IPS-18c (cell line): ENCODE measurements around the gene HMCES.
"Not testable (repeated sequence)": the region's sequence is repeated elsewhere in the genome, so short reads cannot be mapped to it uniquely, and the experiment has no call there.

ENCODE experiments used
- H3K4me3 ChIP-seq: 2 replicates; pipeline ENCODE4 v1.7.0; 2013; ENCODE audit warnings: low read depth, mild to moderate bottlenecking, low read length, moderate library complexity; ENCODE audit not compliant: insufficient read depth
- H3K9me3 ChIP-seq: one replicate; pipeline ENCODE4 v1.6.1; 2013; ENCODE audit warnings: mild to moderate bottlenecking, low read length, moderate library complexity; ENCODE audit not compliant: control insufficient read depth, insufficient read depth

The HMCES gene

DNA sequence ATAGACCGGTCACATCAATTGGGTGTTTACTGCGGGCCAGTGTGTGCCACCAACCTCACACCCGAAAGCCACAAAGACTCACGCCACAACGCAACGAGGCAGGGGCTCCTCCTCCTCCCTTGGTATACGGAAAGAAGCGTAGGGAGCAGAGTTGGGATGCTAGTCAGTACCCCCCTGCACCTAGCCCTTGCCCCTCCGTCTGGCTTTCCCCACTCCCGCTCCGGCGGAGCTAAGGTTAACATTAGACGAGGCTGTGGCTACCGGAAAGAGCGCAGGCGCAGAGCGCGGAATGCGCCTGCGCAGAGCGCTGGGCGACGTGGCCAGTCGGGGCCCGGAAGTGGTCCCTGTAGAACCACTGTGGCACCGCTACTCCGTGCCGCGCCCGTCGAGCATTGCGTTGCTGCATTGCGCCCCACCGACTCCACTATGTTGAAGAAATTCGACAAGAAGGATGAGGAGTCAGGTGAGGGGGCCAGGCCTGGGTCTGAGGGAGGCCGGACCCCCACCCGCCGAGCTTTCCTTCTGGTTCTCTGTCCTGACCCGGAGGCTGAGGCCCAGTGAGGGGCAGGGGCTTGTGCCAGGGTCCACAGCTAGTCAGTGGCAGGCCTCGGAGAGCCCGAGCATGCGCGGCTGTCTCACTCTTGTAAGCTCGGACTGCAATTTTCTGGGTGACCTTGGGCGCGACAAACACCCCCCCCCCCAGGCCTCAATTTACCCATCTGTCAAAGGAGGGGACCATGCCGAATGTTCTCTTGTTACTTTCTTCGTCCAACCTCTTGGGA is 29.2 kb upstream of the HMCES start, which contains the start of gene COPG1:
Gene COPG1, plus strand, starts transcription at position 323 of the 782 bp plus-strand sequence. Its CDS starts 104 bp downstream, at position 427.
- H3K4me3 ChIP-seq: peak within 1 kb of the TSS; percentile 98
- H3K9me3 ChIP-seq: no peaks in the 10 kb centered on the region

DNA sequence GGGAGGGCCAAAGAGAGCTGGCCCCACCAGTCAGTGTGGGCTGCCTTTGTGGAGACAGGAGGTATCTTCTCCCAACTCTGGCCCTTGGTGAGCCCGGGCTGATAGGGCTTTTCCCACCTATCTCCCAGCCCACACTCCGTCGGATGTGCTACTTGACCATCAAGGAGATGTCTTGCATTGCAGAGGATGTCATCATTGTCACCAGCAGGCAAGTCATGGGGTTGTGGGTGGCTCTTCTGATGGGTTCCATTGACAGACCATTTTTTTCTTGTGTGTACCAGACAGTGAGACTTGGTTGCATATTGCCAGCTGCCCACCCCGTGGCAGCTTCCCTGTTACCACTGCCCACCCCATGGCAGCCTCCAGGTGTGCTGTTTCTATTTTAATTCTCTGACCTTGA is 25.9 kb upstream of the HMCES start:
- Histone ChIP-seq H3K4me3 (no peak overlapping the region), H3K9me3 (no peaks in the 10 kb centered on the region)

DNA sequence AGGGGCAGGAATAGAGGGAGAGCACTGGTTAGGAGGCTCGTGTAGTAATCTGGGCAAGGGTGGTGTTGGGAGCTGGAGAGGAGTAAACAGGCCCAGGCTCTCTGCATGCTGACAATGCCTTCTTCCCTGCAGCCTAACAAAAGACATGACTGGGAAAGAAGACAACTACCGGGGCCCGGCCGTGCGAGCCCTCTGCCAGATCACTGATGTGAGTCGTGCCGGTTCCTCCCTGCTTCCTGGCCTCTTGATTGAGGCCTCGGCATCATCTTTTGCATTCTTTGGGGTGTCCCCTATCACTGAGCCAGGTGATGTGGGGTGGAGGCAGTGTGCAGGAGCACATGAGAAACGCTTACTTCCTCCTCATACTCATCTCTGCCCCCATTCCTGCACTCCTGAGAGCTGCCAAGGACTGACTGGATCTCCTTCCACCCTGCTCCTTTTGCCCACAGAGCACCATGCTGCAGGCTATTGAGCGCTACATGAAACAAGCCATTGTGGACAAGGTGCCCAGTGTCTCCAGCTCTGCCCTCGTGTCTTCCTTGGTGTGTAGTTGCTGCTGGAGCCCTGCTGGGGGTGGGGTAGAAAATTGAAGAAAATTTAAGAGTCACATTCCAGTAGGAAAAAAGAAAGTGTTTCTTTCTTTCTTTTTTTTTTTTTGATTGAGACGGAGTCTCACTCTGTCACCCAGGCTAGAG is 24.0 kb upstream of the HMCES start:
- H3K9me3 ChIP-seq: no peaks in the 10 kb centered on the region
- H3K4me3 ChIP-seq: no peak overlapping the region

DNA sequence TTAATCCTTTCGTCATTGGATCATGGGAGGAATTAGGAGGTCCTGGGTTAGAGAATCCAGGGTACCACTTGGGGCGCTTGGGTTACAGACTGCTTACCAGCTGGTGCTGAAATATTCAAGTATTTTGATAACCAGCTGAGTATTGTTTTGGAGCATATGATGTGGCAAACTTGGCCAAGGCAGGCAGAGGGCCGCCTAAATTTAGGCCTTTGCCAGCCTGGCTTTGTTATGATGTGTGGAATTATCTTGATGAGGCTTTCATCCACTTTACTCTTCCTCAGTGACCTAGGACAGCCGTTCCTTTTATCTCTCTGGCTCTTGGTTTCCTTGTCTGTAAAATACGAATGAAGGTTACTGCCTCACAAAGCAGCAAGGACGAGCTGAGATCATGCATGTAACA is 22.4 kb upstream of the HMCES start:
- Histone ChIP-seq H3K9me3 (no peaks in the 10 kb centered on the region), H3K4me3 (no peak overlapping the region)

DNA sequence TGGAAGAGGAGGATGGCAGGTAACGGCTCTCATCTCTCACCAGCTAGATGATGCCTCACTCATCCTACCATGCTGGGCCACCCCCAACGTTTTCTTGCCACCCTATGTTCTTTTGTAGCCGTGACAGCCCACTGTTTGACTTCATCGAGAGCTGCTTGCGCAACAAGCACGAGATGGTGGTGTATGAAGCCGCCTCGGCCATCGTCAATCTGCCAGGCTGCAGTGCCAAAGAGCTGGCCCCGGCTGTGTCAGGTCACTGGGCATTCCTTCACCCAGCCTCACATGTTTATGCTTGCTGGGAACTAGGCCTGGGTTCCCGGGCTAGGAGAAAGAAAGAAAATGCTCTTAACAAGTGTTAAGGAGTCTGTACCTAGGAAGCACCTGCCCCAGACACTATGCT is 21.1 kb upstream of the HMCES start:
- Histone ChIP-seq H3K4me3 (no peak overlapping the region), H3K9me3 (no peaks in the 10 kb centered on the region)

DNA sequence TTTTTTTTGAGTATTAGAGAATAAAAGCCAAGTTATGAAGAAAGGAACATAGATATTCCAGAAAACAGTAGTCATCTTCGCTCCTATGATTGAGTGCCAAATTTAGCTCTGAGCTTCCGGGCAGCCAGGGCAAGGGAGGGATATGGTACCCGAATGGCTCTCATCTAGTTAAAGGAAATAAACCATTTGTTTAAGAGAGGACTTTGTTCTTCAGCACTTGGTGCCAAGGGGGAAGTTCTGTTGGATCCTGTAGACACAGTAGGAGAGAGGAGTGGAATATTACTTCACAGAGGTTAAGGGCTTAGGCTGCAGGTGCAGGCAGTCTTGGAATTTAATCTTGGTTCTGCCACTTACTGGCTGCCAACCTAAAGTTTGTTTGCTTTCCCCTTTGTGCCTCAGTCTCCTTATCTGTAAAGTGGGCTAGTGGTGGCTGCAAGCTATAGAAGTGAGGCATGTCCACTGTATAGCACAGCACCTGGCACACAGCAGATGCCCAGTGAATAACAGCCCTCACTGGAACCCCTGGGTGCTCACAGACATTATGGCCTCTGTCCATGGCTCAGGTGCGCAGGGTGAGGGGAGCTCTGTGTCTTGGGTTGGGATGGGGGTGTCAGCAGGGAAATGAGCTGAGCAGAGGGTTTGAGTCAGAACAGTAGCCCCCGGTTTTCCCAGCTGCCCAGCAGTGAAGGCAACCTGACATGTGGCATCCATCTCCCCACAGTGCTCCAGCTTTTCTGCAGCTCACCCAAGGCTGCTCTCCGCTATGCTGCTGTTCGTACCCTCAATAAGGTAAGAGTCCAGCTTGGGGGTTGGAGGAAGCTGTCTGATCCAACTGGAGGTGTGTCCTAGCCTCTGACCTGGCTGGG is 18.8 kb upstream of the HMCES start:
- H3K4me3 ChIP-seq: no peak overlapping the region
- H3K9me3 ChIP-seq: no peaks in the 10 kb centered on the region

DNA sequence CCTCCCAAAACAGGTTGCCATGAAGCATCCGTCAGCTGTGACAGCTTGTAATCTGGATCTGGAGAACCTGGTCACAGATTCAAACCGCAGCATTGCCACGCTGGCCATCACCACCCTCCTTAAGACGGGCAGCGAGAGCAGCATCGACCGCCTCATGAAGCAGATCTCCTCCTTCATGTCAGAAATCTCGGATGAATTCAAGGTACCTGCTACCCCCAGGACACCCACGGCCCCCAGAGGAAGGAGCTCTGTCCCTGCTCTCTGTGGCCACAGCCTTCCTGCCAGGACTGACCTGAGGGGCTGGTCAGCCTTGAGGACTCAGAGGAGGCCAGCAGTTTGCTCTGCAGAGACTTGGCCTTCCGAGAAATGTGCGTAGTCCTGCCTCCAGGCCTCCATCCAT is 18.1 kb upstream of the HMCES start:
- no peaks in the 10 kb centered on the region for H3K9me3 ChIP-seq
- H3K4me3 ChIP-seq: no peak overlapping the region

DNA sequence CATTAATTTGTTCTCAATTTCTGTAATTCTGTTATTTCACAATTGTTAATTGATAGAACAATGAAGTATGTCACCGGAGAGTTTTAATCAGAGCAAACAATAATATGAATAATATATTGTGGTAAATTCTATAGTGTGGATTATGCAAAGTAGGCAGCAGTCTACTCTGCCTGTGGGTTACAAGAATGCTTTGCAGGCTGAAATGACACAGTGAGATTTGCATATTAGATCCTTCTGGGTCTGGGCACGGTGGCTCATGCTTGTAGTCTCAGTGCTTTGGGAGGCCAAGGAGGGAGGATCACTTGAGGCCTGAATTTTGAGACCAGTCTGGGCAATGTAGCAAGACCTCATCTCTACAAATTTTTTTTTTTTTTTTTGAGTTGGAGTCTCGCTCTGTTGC is 16.8 kb upstream of the HMCES start:
- H3K9me3 ChIP-seq: no peaks in the 10 kb centered on the region
- no peak overlapping the region for H3K4me3 ChIP-seq

DNA sequence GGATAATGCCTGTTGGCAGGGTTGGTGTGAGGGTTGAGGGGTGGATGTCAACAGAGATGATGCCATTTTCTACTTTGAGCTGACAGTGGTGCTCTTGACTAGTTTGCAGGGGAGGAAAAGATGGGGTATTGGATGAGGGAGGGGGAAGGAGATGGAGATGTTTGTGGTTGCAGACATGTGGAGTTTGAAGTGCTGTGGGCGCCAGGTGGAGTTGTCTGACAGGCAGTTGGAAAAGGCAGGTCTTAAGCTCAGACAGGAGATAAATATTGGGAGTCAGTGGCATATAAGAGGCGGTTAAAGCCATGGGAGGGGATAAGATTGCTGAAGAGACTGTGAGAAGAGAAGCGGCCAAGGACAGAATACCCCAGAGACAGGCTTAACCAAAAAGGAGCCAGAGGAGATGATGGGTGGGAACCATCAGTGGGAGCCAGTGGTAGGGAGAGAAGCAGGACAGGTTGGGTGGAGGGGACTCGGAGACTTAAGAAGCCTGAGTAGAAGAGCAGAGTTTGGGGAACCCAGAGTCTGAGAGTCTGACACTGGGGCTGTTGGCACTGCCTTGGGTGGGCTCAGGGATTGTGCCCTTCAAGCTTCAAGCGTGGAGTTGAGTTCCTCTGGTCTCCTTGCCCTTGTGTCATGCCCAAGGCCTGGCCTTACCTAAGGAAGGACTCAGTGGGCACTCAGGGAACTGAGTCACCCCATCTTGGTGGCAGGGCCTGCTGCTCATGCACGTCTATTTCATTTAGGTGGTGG is 15.3 kb upstream of the HMCES start:
- H3K9me3 ChIP-seq: no peaks in the 10 kb centered on the region
- no peak overlapping the region for H3K4me3 ChIP-seq

DNA sequence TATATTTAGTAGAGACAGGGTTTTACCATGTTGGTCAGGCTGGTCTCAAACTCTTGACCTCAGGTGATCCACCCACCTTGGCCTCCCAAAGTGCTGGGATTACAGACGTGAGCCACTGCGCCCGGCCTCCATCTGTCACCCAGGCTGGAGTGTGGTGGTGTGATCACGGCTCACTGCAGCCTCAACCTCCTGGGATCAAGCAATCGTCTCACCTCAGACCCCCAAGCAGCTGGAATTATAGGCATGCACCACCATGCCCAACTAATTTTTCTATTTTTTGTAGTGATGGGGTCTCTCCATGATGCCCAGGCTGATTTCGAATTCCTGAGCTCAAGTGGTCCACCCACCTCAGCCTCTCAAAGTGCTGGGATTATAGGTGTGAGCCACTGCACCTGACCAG is 13.7 kb upstream of the HMCES start:
- not testable (repeated sequence) for H3K9me3 ChIP-seq, H3K4me3 ChIP-seq

DNA sequence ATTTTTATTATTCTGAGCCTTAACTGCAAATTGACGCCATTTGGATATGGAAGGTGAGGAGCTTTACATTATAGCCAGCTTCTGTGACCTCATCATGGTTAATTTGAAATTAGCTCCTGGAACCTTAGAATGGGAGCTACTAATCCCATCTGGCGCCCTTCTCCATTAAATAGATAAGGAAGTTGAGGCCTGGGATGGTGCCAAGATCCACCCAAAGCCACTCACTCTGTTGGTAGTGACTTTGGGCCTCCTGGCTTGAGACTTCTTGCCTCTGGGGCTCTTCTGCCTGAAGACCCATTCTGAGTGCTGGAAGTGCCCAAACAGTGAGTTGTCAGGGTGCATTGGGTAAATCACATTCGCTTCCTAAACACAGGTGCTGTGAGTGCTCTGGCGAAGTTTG is 12.0 kb upstream of the HMCES start:
- Histone ChIP-seq H3K4me3 (no peak overlapping the region), H3K9me3 (no peaks in the 10 kb centered on the region)

DNA sequence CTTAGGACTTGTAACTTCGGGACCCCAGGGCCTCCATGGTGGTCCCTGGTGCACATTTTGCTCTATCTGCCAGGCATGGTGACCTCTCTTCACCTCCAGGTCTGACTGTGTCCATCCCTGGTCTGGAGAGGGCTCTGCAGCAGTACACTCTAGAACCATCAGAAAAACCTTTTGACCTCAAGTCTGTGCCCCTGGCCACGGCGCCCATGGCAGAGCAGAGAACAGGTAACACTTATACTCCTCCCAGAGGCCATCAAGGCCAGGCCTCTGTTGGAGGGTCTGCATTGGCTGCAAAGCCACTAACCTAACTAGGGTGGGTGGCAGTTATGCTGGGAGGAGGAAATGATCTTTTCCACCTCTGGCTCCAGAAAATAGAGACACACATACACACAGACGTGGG is 10.3 kb upstream of the HMCES start:
- no peak overlapping the region for H3K4me3 ChIP-seq
- no peaks in the 10 kb centered on the region for H3K9me3 ChIP-seq

DNA sequence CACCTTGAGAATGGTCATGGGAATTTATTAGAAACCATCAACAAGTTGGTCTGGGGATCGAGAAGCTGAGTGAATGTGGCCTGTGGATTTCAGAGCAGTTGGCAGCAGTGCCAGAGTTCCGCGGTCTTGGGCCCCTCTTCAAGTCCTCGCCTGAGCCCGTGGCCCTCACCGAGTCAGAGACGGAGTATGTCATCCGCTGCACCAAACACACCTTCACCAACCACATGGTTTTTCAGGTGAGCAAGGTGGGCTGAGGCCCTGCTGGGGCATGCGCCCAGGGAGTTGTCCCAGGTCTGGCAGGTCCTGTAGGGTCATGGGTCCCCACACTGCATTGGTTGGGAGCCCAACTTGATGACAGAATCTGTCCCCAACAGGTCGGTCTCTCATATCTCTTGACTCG is 7.0 kb upstream of the HMCES start:
- Histone ChIP-seq H3K9me3 (no peaks in the 10 kb centered on the region), H3K4me3 (no peak overlapping the region)

DNA sequence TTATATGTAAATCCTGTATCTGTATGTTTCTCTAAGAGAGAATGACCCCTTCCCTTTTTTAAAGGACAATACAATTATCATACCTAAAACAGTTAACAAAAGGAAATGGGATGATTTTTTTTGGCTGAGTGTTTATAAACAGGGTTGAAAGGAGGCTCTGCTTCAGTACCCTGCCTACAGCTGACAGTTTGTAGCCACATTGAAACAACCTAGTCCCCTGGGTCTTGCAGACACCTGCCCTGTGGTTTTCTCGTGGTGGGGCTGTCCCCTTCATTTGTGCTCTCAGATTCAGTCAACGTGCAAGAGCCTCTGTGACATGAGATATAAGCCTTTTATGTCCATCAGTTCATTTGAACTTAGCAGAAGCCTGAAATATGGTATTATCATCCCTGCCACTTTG is 2.3 kb upstream of the HMCES start:
- H3K9me3 ChIP-seq: no peaks in the 10 kb centered on the region
- no peak overlapping the region for H3K4me3 ChIP-seq

DNA sequence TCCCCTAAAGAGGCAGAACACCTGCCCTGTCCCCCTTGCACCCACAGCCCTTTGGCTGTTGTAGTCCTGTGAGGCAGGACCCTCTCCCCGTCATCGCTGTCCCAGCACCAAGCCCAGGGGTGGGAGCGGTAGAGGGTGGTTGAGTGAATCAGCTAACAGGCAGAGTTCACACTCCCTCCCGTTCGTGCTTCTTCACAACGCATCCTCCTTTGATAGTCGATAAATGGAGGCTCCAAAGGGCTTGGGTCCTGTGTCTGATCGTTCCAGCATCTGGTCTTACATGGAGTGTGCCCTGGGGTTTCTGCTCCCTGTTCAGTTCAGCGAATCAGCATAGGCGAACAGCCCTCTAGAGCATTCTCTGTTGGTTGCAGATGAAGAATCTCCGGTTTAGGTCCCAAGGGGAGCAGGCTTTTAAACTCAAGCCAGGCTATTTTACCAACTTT is 820 bp upstream of the HMCES start:
- peak overlapping the region; percentile 90; the same call in 1 of the 2 replicates for H3K4me3 ChIP-seq

DNA sequence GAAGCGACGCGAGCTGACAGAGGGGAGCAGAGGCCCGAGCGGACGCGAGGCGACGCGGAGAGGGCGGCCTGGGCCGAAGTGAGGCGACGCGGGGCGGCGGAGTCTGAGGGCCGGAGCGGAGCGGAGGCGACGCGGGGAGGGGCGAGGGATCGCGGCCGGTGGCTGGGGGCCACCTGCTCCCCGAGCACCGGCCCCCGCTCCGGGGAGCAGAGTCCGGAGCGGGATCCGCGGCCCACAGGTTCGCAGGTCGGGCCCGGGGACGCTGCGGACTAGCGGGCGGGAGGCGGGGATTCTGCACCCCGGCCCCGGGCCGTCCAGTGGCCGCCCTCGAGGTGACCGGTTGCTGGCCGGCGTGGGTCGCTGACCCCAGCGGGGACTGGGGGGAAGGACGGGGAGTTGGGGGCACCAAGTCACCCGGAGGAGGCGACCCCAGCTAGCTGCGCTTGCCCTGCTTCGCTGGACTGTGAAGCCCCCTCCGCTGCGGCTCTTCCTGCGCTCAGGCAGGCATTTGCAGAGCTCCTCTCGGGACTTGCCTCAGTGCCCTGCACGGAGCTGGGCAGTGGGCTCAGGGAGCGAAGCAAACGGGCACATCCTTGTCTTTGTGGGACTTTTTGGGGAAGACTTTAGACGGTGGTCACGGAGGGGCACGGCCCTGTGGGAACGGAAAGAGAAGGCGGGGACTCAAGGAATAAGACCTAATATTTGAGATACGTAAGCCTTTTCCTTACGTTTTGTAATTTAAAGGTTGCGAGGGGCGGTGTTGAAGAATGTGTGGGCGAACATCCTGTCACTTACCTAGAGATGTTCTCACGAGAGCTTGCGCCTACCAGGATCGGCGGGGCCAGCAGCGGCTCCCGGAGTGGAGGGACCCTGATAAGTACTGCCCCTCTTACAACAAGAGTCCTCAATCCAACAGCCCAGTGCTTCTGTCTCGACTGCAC is 566 bp downstream of the HMCES start:
- H3K4me3 ChIP-seq: peak overlapping the region; percentile 90
- no peaks in the 10 kb centered on the region for H3K9me3 ChIP-seq

More for the DNA sequence above, 820 bp upstream of the HMCES start:
- H3K9me3 ChIP-seq: no peaks in the 10 kb centered on the region
